SK-N-MC (cell line): Measurements from ENCODE around the gene CELSR1.

ENCODE experiments used
- DNase-seq: peaks from one replicate; pipeline ENCODE4 v3.0.0-alpha.2; 2011; ENCODE audit warnings: low read depth, low spot score
- H3K27ac ChIP-seq: fragments of 200-600 bp; sonication (generic); 2 replicates; pipeline ENCODE4 v1.5.1; 2016; ENCODE audit warnings: mixed run types
- H3K36me3 ChIP-seq: fragments of 200-600 bp; sonication (generic); 2 replicates; pipeline ENCODE4 v1.6.1; 2017; ENCODE audit warnings: antibody characterized with exemption, low read length, mixed read lengths; ENCODE audit not compliant: insufficient read depth
- H3K4me3 ChIP-seq: fragments of 200-600 bp; sonication (generic); 2 replicates; pipeline ENCODE4 v1.5.1; 2016
- H3K9ac ChIP-seq: fragments of 200-600 bp; sonication (generic); 2 replicates; pipeline ENCODE4 v1.8.0; 2017; ENCODE audit warnings: mixed run types, mixed read lengths; ENCODE audit not compliant: insufficient read length
- H3K9me3 ChIP-seq: fragments of 200-600 bp; sonication (generic); 2 replicates; pipeline ENCODE4 v1.6.1; 2017; ENCODE audit warnings: low read depth, mild to moderate bottlenecking, antibody characterized with exemption, low read length, moderate library complexity, mixed read lengths
- EZH2 ChIP-seq: fragments of 200-600 bp; sonication (generic); IDR thresholded peaks from one replicate; pipeline ENCODE4 v1.6.1; 2017; ENCODE audit warnings: antibody characterized with exemption
- FOXP2 ChIP-seq: optimal IDR thresholded peaks from 2 replicates; pipeline ENCODE3; 2011; ENCODE audit warnings: mild to moderate bottlenecking, moderate library complexity; ENCODE audit not compliant: insufficient read depth; ENCODE audit errors: extremely low read length, control extremely low read depth
- POLR2AphosphoS5 ChIP-seq: IDR thresholded peaks from 2 replicates; pipeline ENCODE4 v1.6.1; 2012; ENCODE audit warnings: mild to moderate bottlenecking, low read depth, low read length, borderline replicate concordance

The CELSR1 gene

DNA sequence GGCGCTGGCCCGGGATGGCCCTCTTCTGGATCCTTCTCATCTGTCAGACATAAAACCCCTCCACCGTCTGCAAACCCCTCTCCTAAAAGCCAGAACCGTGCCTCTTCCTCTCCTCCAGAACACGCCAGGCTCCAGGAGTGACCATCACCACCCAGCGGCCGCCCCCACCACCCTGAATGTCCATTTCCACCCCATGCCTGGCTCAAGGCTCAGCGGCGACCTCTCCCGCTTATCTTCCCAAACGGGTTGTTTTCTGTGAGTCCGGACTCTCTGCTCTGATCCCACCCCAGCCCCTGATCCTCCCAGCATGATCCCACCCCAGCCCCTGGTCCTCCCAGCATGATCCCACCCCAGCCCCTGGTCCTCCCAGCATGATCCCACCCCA lies 37.6 kb downstream of the CELSR1 start:
- no peak overlapping the region for H3K9ac ChIP-seq
- no peak for DNase-seq
- TF ChIP-seq FOXP2, result no peak
- TF ChIP-seq POLR2AphosphoS5, result no peak
- no peak for TF ChIP-seq EZH2

GRCh38 chr22:46491946-46492345 lies 45.5 kb downstream of the CELSR1 start:
- DNase-seq, result no peak
- no peak overlapping the region for H3K4me3 ChIP-seq
- no peaks in the 10 kb centered on the region for H3K9me3 ChIP-seq
- H3K27ac ChIP-seq, result no peak overlapping the region
- H3K9ac ChIP-seq, result no peak overlapping the region
- TF ChIP-seq EZH2, result no peak
- TF ChIP-seq FOXP2, result no peak
- no peak for TF ChIP-seq POLR2AphosphoS5
- no peaks in the 10 kb centered on the region for H3K36me3 ChIP-seq

More for the DNA sequence above, 37.6 kb downstream of the CELSR1 start:
- H3K27ac ChIP-seq, result no peak overlapping the region
- H3K9me3 ChIP-seq, result no peaks in the 10 kb centered on the region
- H3K36me3 ChIP-seq, result no peaks in the 10 kb centered on the region
- no peak overlapping the region for H3K4me3 ChIP-seq

DNA sequence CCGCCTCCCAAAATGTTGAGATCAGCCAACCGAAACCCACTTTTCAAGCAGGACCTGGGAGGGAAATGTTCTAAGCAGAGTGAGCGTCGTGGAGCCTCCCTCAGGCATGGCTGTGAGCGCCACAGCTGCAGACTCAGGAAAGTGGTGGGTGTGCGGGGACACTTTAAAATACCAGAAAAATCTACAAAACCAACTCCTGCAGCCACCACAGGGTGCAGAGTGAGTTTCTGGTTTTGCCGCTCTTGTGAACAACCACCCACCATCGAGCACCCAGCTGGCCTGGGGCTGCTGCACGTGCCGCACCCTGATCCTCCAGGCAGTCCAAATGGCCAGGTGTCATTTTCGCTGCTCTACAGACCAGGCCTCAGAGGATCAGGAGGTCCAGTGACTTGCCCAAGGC lies 46.9 kb downstream of the CELSR1 start:
- Histone ChIP-seq H3K36me3 (no peaks in the 10 kb centered on the region), H3K9ac (no peak overlapping the region), H3K9me3 (no peaks in the 10 kb centered on the region), H3K4me3 (no peak overlapping the region), H3K27ac (no peak overlapping the region)
- TF ChIP-seq POLR2AphosphoS5 (no peak), FOXP2 (no peak), EZH2 (no peak)
- DNase-seq, result no peak

- Histone ChIP-seq H3K9me3 (no peaks in the 10 kb centered on the region), H3K36me3 (no peaks in the 10 kb centered on the region), H3K9ac (no peak overlapping the region), H3K4me3 (no peak overlapping the region), H3K27ac (no peak overlapping the region)
- TF ChIP-seq POLR2AphosphoS5 (no peak), EZH2 (no peak), FOXP2 (no peak)
- no peak for DNase-seq
These were observed 50.3 kb downstream of the CELSR1 start for GRCh38 chr22:46486996-46487717.

GRCh38 chr22:46484861-46485595 lies 52.4 kb downstream of the CELSR1 start:
- H3K27ac ChIP-seq, result no peak overlapping the region

DNA sequence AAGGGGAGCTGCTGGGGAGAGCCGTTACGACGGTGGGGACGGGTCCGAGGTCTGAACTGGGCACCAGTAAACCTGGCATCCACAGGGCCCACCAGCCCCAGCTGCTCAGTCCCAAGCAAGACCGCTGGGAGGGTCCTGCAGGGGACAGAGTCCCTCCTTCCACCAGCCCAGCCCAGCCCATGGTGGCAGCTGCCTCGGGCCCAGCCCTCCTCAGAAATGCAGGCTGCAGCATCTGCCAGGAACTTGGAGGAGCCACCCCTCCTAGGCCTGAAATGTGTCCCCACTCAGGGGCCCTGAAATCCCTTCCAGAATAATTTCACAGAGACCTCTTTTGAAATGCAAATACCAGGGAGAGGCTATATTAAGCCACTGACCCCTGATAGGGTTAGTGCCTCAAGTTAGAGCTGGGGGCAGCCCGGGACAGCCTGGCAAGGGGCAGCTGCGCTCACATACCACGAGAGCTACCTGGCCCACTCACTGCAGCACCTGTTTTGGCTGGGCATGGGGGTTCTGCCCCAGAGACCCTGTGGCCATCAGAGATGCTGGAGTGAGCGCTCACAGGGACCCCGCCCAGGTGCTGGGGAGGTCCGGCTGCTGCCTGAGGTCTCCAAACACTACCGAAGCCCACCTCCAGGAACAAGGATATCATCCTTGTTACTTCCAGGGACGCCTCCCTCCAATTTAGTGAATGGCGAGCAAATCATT lies 53.1 kb downstream of the CELSR1 start:
- Histone ChIP-seq H3K27ac (no peak overlapping the region), H3K4me3 (no peak overlapping the region), H3K9me3 (no peaks in the 10 kb centered on the region), H3K36me3 (no peaks in the 10 kb centered on the region), H3K9ac (no peak overlapping the region)
- no peak for DNase-seq
- TF ChIP-seq EZH2 (no peak), POLR2AphosphoS5 (no peak), FOXP2 (no peak)

More at GRCh38 chr22:46484861-46485595, 52.4 kb downstream of the CELSR1 start:
- no peaks in the 10 kb centered on the region for H3K36me3 ChIP-seq
- no peak overlapping the region for H3K9ac ChIP-seq
- no peak overlapping the region for H3K4me3 ChIP-seq
- H3K9me3 ChIP-seq, result no peaks in the 10 kb centered on the region
- TF ChIP-seq POLR2AphosphoS5 (no peak), EZH2 (no peak), FOXP2 (no peak)
- DNase-seq, result no peak

DNA sequence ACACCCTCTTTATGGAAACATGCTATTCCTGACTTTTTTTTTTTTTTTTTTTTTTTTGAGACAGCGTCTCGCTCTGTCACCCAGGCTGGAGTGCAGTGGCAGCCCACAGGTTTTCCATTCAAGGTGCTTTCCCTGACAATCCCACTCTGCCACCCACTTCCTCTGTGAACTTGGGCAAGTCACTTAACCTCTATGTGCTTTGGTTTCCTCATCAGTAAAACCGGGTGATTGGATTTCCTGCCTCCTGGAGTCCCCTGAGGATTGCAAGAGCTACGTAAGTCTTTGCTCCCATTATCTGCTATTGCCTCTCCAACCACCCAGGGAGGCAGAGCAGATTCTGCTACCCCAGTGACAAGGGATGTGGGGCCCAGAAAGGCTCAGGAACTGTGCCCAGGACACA lies 54.1 kb downstream of the CELSR1 start:
- H3K27ac ChIP-seq, result no peak overlapping the region
- no peaks in the 10 kb centered on the region for H3K9me3 ChIP-seq
- no peak overlapping the region for H3K4me3 ChIP-seq
- H3K36me3 ChIP-seq, result no peaks in the 10 kb centered on the region
- TF ChIP-seq POLR2AphosphoS5 (no peak), FOXP2 (no peak), EZH2 (no peak)
- no peak overlapping the region for H3K9ac ChIP-seq
- no peak for DNase-seq

DNA sequence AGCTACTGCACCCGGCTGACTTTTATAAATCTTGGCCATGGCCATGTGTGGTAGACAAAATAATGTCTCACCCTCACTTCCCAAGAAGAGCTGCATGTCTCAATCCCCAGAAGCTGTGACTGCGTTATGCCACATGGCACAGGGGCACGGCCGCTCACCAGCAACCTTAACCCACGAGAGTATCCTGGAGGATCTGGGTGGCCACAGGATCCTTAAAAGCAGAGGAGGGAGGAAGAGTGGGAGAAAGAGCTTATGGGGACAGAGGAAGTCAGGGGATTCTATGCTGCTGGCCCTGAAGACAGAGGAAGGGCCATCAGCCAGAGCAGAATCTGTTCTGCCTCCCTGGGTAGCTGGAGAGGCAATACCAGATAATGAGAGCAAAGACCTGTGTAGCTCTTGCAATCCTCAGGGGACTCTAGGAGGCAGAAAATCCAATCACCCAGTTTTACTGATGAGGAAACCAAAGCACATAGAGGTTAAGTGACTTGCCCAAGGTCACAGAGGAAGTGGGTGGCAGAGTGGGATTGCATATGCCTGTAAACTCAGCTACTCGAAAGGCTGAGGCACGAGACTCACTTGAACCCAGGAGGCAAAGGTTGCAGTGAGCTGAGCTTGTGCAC lies 55.3 kb downstream of the CELSR1 start:
- H3K27ac ChIP-seq, result no peak overlapping the region
- TF ChIP-seq EZH2, result no peak
- TF ChIP-seq FOXP2, result no peak
- TF ChIP-seq POLR2AphosphoS5, result no peak

More for the DNA sequence above, 55.3 kb downstream of the CELSR1 start:
- Histone ChIP-seq H3K36me3 (no peaks in the 10 kb centered on the region), H3K9me3 (no peaks in the 10 kb centered on the region), H3K9ac (no peak overlapping the region), H3K4me3 (no peak overlapping the region)
- no peak for DNase-seq
